ENCODE measurements around the gene LPO. TPM values are rescaled to one million over a fixed set of nuclear protein-coding genes. Genes with fewer than 3 reads are reported as not detected.
A peak's percentile ranks its signal among the peaks of the same experiment; 100 is the strongest.

LPO gene
- total RNA-seq, 1 donor from 2014 or later: not detected

GRCh38 chr17:58314706-58315015 lies 76.3 kb downstream of the LPO start:
- ATAC-seq (no peak), DNase-seq (ENCODE audit: low spot score) (no peak)

- no peak for ATAC-seq
- no peak for DNase-seq (ENCODE audit: low spot score)
These were observed 76.9 kb downstream of the LPO start for GRCh38 chr17:58315281-58315711.

- DNase-seq (ENCODE audit: low spot score) (peak; percentile 14), ATAC-seq (no peak)
These were observed 77.4 kb downstream of the LPO start for GRCh38 chr17:58315750-58316149.

- ATAC-seq (no peak), DNase-seq (ENCODE audit: low spot score) (peak; percentile 42)
These were observed 78.0 kb downstream of the LPO start for GRCh38 chr17:58316260-58316960.

GRCh38 chr17:58317421-58318064 lies 79.2 kb downstream of the LPO start:
- ATAC-seq: peak; percentile 95
- DNase-seq (ENCODE audit: low spot score): no peak

GRCh38 chr17:58318065-58318481 lies 79.7 kb downstream of the LPO start:
- no peak for DNase-seq (ENCODE audit: low spot score)
- ATAC-seq: no peak

Other genes starting within 250 kb of the LPO start
- 81.6 TPM for gene SRSF1, start 231.3 kb upstream of the LPO start, total RNA-seq
- gene DYNLL2, start 155.2 kb upstream of the LPO start, total RNA-seq: 24.4 TPM
- gene OR4D1, start 90.2 kb upstream of the LPO start, total RNA-seq: not detected
- not detected for gene OR4D2, start 71.6 kb upstream of the LPO start, total RNA-seq
- gene EPX, start 45.9 kb upstream of the LPO start, total RNA-seq: not detected
- gene MKS1, start 19.3 kb upstream of the LPO start, total RNA-seq: 9.8 TPM
- 0.43 TPM for gene MPO, start 42.4 kb downstream of the LPO start, total RNA-seq
- 6.5 TPM for gene TSPOAP1, start 90.2 kb downstream of the LPO start, total RNA-seq
- gene SUPT4H1, start 113.6 kb downstream of the LPO start, total RNA-seq: 40.0 TPM
- gene RNF43, start 178.9 kb downstream of the LPO start, total RNA-seq: 13.0 TPM
- gene HSF5, start 249.8 kb downstream of the LPO start, total RNA-seq: 0.18 TPM

All from left lobe of liver (tissue), 2 donors.